SK-N-SH treated with all-trans-retinoic acid at 6 μM for 48 hours (cell line): Measurements from ENCODE around the gene HDAC4.

ENCODE experiments used
- ATAC-seq: fragments of 200-7000 bp; cut with Tn5 transposase; 3 replicates; pipeline ENCODE4 v1.9.1; 2020; ENCODE audit warnings: mild to moderate bottlenecking, moderate library complexity
- ARNTL ChIP-seq: fragments of 450-650 bp; formaldehyde crosslinking; IDR thresholded peaks from 2 replicates; pipeline ENCODE4 v1.5.0; 2020; ENCODE audit warnings: low read depth, mild to moderate bottlenecking, moderate library complexity, borderline replicate concordance
- BACH2 ChIP-seq: fragments of 250-450 bp; sonication (Bioruptor Pico); IDR thresholded peaks from 2 replicates; pipeline ENCODE4 v1.9.0; 2021; ENCODE audit warnings: mild to moderate bottlenecking, borderline replicate concordance
- CSDC2 ChIP-seq: fragments of 250-450 bp; sonication (Bioruptor Pico); IDR thresholded peaks from 2 replicates; pipeline ENCODE4 v1.5.0; 2020; ENCODE audit warnings: mild to moderate bottlenecking, moderate library complexity
- ESRRG ChIP-seq: fragments of 250-450 bp; sonication (Bioruptor Pico); IDR thresholded peaks from 2 replicates; pipeline ENCODE4 v1.6.1; 2021; ENCODE audit warnings: mild to moderate bottlenecking
- GLIS3 ChIP-seq: fragments of 250-450 bp; sonication (Bioruptor Pico); IDR thresholded peaks from 2 replicates; pipeline ENCODE4 v1.5.0; 2020; ENCODE audit warnings: mild to moderate bottlenecking, moderate library complexity
- ISL1 ChIP-seq: fragments of 250-450 bp; sonication (Bioruptor Pico); IDR thresholded peaks from 2 replicates; pipeline ENCODE4 v2.1.2; 2022; ENCODE audit warnings: mild to moderate bottlenecking, moderate library complexity
- OSR1 ChIP-seq: fragments of 250-450 bp; sonication (Bioruptor Pico); IDR thresholded peaks from 2 replicates; pipeline ENCODE4 v1.8.0; 2022; ENCODE audit warnings: moderate library complexity, mild to moderate bottlenecking, inconsistent platforms
- PATZ1 ChIP-seq: fragments of 250-450 bp; sonication (Bioruptor Pico); IDR thresholded peaks from 2 replicates; pipeline ENCODE4 v1.8.0; 2020; ENCODE audit warnings: mild to moderate bottlenecking, moderate library complexity, borderline replicate concordance
- PPARA ChIP-seq: fragments of 250-450 bp; sonication (Bioruptor Pico); IDR thresholded peaks from 2 replicates; pipeline ENCODE4 v1.5.0; 2020; ENCODE audit warnings: mild to moderate bottlenecking, borderline replicate concordance
- SNAI2 ChIP-seq: fragments of 250-450 bp; sonication (Bioruptor Pico); IDR thresholded peaks from 2 replicates; pipeline ENCODE4 v1.5.0; 2020; ENCODE audit warnings: mild to moderate bottlenecking, moderate library complexity
- TCF4 ChIP-seq: fragments of 250-450 bp; sonication (Bioruptor Pico); IDR thresholded peaks from 2 replicates; pipeline ENCODE4 v1.8.0; 2021; ENCODE audit warnings: mild to moderate bottlenecking, moderate library complexity, borderline replicate concordance
- TOX ChIP-seq: fragments of 250-450 bp; sonication (Bioruptor Pico); IDR thresholded peaks from 2 replicates; pipeline ENCODE4 v1.8.0; 2021; ENCODE audit warnings: mild to moderate bottlenecking, moderate library complexity, borderline replicate concordance
- ZC3H10 ChIP-seq: fragments of 250-450 bp; sonication (Bioruptor Pico); IDR thresholded peaks from 2 replicates; pipeline ENCODE4 v1.5.1; 2021; ENCODE audit warnings: mild to moderate bottlenecking, moderate library complexity
- ZFP3 ChIP-seq: fragments of 250-450 bp; sonication (Bioruptor Pico); IDR thresholded peaks from 2 replicates; pipeline ENCODE4 v1.5.0; 2020; ENCODE audit warnings: mild to moderate bottlenecking, moderate library complexity
- ZFP30 ChIP-seq: fragments of 450-650 bp; formaldehyde crosslinking; IDR thresholded peaks from 2 replicates; pipeline ENCODE4 v1.5.0; 2022; ENCODE audit warnings: mild to moderate bottlenecking, moderate library complexity
- ZNF565 ChIP-seq: fragments of 450-650 bp; formaldehyde crosslinking; conservative IDR thresholded peaks from 2 replicates; pipeline ENCODE4 v1.5.0; 2020; ENCODE audit warnings: low read depth, mild to moderate bottlenecking, moderate library complexity
- ZNF70 ChIP-seq: fragments of 450-650 bp; formaldehyde crosslinking; IDR thresholded peaks from 2 replicates; pipeline ENCODE4 v1.5.0; 2020; ENCODE audit warnings: mild to moderate bottlenecking, moderate library complexity
- ZNF8 ChIP-seq: fragments of 450-650 bp; formaldehyde crosslinking; IDR thresholded peaks from 2 replicates; pipeline ENCODE4 v1.5.0; 2020; ENCODE audit warnings: mild to moderate bottlenecking, moderate library complexity
- TF ChIP-seq, protein P1 (sequence below): fragments of 250-450 bp; sonication (Bioruptor Pico); IDR thresholded peaks from 2 replicates; pipeline ENCODE4 v1.8.0; 2021; ENCODE audit warnings: low read depth, mild to moderate bottlenecking, moderate library complexity, borderline replicate concordance
- TF ChIP-seq, protein P2 (sequence below): fragments of 250-450 bp; sonication (Bioruptor Pico); IDR thresholded peaks from 2 replicates; pipeline ENCODE4 v1.5.1; 2020; ENCODE audit warnings: low read depth, mild to moderate bottlenecking, moderate library complexity
- TF ChIP-seq, protein P3 (sequence below): fragments of 250-450 bp; sonication (Bioruptor Pico); IDR thresholded peaks from 2 replicates; pipeline ENCODE4 v1.5.1; 2021; ENCODE audit warnings: mild to moderate bottlenecking, moderate library complexity

HDAC4 gene

GRCh38 chr2:239130786-239131325 lies 270.0 kb downstream of the HDAC4 start:
- TF ChIP-seq TOX (CRISPR knock-in tag), result no peak
- no peak for TF ChIP-seq BACH2 (CRISPR knock-in tag)
- TF ChIP-seq, protein P1, sequence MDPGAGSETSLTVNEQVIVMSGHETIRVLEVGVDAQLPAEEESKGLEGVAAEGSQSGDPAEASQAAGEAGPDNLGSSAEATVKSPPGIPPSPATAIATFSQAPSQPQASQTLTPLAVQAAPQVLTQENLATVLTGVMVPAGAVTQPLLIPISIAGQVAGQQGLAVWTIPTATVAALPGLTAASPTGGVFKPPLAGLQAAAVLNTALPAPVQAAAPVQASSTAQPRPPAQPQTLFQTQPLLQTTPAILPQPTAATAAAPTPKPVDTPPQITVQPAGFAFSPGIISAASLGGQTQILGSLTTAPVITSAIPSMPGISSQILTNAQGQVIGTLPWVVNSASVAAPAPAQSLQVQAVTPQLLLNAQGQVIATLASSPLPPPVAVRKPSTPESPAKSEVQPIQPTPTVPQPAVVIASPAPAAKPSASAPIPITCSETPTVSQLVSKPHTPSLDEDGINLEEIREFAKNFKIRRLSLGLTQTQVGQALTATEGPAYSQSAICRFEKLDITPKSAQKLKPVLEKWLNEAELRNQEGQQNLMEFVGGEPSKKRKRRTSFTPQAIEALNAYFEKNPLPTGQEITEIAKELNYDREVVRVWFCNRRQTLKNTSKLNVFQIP, result no peak
- TF ChIP-seq, protein P2, sequence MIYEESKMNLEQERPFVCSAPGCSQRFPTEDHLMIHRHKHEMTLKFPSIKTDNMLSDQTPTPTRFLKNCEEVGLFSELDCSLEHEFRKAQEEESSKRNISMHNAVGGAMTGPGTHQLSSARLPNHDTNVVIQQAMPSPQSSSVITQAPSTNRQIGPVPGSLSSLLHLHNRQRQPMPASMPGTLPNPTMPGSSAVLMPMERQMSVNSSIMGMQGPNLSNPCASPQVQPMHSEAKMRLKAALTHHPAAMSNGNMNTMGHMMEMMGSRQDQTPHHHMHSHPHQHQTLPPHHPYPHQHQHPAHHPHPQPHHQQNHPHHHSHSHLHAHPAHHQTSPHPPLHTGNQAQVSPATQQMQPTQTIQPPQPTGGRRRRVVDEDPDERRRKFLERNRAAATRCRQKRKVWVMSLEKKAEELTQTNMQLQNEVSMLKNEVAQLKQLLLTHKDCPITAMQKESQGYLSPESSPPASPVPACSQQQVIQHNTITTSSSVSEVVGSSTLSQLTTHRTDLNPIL (CRISPR knock-in tag), result no peak
- TF ChIP-seq ESRRG, result no peak
- no peak for TF ChIP-seq ZNF70 (CRISPR knock-in tag)
- no peak for TF ChIP-seq PPARA (CRISPR knock-in tag)
- TF ChIP-seq ZNF8 (CRISPR knock-in tag), result no peak
- no peak for TF ChIP-seq ZNF565
- TF ChIP-seq ISL1, result no peak
- no peak for TF ChIP-seq GLIS3 (CRISPR knock-in tag)
- no peak for TF ChIP-seq ARNTL (CRISPR knock-in tag)
- no peak for TF ChIP-seq ZFP30 (CRISPR knock-in tag)
- no peak for ATAC-seq

DNA sequence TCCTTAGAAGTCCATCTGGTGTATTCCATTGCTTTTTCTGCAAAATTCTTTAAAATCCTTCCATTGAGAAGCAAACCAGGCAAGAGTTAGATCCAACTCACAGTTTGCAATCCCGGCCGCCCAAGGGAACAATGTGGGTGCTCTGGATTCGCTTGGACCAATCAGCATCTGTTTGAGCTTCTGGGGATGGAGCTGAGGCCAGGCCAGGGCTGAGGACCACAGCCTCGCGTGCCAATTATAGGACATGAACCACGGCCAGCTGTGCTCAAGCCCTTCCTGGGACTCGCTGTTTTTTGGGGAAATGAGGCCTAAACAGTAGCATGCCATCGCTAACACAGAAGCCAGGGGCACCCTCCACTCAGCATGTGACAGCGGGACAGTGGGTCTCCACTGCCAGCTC lies 270.8 kb downstream of the HDAC4 start:
- TF ChIP-seq BACH2 (CRISPR knock-in tag) (no peak), ZC3H10 (CRISPR knock-in tag) (no peak), PPARA (CRISPR knock-in tag) (no peak), ZNF8 (CRISPR knock-in tag) (no peak), OSR1 (CRISPR knock-in tag) (no peak), PATZ1 (CRISPR knock-in tag) (no peak), ZNF70 (CRISPR knock-in tag) (no peak), ESRRG (no peak), SNAI2 (CRISPR knock-in tag) (no peak), CSDC2 (no peak), TCF4 (CRISPR knock-in tag) (no peak), ZFP3 (CRISPR knock-in tag) (no peak)
- TF ChIP-seq, protein P3, sequence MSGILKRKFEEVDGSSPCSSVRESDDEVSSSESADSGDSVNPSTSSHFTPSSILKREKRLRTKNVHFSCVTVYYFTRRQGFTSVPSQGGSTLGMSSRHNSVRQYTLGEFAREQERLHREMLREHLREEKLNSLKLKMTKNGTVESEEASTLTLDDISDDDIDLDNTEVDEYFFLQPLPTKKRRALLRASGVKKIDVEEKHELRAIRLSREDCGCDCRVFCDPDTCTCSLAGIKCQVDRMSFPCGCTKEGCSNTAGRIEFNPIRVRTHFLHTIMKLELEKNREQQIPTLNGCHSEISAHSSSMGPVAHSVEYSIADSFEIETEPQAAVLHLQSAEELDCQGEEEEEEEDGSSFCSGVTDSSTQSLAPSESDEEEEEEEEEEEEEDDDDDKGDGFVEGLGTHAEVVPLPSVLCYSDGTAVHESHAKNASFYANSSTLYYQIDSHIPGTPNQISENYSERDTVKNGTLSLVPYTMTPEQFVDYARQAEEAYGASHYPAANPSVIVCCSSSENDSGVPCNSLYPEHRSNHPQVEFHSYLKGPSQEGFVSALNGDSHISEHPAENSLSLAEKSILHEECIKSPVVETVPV (CRISPR knock-in tag), result no peak
- TF ChIP-seq, protein P1, result no peak
- ATAC-seq, result no peak

GRCh38 chr2:239129147-239129920 lies 271.5 kb downstream of the HDAC4 start:
- TF ChIP-seq, protein P2 (CRISPR knock-in tag), result no peak
- TF ChIP-seq ZC3H10 (CRISPR knock-in tag) (no peak), ESRRG (no peak)
- TF ChIP-seq, protein P1, result no peak
- TF ChIP-seq, all 23 proteins: peak for 0
- no peak for ATAC-seq
